Breast epithelium (tissue), 3 donors: ENCODE data around the gene CLIP4.

Experiments used
- CTCF ChIP-seq, 3 donors: fragments of 450-650 bp; IDR thresholded peaks; one replicate each; pipeline ENCODE4 v1.5.1; 2016 to 2017; ENCODE audit warnings: antibody characterized with exemption in 3 of 3, mild to moderate bottlenecking in 3 of 3, moderate library complexity in 3 of 3
- POLR2AphosphoS5 ChIP-seq, 3 donors: sonication (generic); formaldehyde crosslinking; IDR thresholded peaks; one replicate each; pipeline ENCODE4 v1.6.1; 2017; ENCODE audit warnings: antibody characterized with exemption in 3 of 3

DNA sequence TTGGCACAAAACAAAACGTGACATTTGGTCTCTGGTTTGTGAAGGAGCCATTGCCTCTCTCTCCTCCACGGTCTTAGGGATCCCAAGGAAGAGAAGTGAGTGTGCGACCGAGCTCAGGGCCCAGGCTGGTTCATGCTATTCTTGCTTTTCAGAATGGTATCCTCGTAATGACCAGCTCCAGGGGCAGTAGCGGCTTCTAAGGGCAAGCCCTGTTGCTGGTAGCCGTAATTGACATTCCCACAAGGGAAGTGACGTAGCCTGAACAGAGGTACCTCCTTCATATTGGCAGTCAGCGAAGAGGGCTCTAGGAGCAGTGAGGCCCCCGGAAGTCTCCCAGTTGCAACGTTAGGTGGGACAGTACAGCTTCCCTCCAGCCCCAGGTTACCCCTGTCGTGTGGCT lies 77.9 kb downstream of the CLIP4 start:
- no peak for TF ChIP-seq POLR2AphosphoS5 (IDR thresholded peaks at IDR 0.05)
- TF ChIP-seq CTCF (IDR thresholded peaks at IDR 0.05) = no peak
